ENCODE data around the gene BBS9.

DNA sequence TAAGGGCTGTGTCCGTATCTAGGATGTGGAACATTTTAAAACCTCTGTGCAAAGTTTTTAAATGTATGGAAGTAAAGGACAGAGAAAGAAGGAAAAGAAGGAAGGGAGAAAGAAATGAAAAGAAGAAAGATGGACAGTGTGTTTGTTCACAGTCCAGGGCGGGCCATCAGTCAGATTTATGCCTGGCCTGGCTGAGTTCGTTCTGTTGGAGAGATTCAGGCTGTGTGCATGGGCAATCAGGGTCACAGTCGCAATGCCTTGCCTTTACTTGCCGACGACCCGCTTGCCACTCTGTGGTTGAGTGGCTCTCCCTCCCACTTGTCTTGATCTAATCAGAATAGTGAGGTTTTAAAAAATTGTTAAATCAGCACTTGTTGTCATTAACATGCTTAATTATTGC lies 406.6 kb downstream of the BBS9 start:
- TF ChIP-seq, protein P1, sequence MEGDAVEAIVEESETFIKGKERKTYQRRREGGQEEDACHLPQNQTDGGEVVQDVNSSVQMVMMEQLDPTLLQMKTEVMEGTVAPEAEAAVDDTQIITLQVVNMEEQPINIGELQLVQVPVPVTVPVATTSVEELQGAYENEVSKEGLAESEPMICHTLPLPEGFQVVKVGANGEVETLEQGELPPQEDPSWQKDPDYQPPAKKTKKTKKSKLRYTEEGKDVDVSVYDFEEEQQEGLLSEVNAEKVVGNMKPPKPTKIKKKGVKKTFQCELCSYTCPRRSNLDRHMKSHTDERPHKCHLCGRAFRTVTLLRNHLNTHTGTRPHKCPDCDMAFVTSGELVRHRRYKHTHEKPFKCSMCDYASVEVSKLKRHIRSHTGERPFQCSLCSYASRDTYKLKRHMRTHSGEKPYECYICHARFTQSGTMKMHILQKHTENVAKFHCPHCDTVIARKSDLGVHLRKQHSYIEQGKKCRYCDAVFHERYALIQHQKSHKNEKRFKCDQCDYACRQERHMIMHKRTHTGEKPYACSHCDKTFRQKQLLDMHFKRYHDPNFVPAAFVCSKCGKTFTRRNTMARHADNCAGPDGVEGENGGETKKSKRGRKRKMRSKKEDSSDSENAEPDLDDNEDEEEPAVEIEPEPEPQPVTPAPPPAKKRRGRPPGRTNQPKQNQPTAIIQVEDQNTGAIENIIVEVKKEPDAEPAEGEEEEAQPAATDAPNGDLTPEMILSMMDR (IDR thresholded peaks at IDR 0.05): no peak
- TF ChIP-seq POLR2A (IDR thresholded peaks at IDR 0.05): no peak
